ENCODE measurements around the gene PML. TPM values are rescaled to one million over a fixed set of nuclear protein-coding genes. Genes with fewer than 3 reads are reported as not detected.

PML gene, protein sequence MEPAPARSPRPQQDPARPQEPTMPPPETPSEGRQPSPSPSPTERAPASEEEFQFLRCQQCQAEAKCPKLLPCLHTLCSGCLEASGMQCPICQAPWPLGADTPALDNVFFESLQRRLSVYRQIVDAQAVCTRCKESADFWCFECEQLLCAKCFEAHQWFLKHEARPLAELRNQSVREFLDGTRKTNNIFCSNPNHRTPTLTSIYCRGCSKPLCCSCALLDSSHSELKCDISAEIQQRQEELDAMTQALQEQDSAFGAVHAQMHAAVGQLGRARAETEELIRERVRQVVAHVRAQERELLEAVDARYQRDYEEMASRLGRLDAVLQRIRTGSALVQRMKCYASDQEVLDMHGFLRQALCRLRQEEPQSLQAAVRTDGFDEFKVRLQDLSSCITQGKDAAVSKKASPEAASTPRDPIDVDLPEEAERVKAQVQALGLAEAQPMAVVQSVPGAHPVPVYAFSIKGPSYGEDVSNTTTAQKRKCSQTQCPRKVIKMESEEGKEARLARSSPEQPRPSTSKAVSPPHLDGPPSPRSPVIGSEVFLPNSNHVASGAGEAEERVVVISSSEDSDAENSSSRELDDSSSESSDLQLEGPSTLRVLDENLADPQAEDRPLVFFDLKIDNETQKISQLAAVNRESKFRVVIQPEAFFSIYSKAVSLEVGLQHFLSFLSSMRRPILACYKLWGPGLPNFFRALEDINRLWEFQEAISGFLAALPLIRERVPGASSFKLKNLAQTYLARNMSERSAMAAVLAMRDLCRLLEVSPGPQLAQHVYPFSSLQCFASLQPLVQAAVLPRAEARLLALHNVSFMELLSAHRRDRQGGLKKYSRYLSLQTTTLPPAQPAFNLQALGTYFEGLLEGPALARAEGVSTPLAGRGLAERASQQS
- 100 to 1,000 TPM in 1 of 2 donors, 10 to 100 TPM in 1; 84.7 to 126 TPM for total RNA-seq

DNA sequence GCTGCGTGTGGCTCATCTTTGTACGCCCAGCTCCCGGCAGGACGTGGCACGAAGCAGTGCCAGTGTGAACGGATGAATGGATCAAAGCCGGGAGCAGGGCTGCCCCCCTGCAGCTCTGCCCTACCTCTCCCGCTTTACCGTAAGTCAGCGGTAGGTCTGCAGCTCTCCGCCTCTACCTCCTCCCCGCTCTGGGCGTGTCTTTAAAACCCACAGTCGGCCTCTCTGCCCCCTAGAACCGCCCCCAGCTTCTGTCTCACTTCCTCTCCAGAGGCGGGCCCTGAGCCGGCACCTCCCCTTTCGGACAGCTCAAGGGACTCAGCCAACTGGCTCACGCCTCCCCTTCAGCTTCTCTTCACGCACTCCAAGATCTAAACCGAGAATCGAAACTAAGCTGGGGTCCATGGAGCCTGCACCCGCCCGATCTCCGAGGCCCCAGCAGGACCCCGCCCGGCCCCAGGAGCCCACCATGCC is at the start of gene PML:
PML (plus strand) TSS at position 304 of the 471 bp plus-strand sequence; CDS start at position 401, 97 bp downstream.

DNA sequence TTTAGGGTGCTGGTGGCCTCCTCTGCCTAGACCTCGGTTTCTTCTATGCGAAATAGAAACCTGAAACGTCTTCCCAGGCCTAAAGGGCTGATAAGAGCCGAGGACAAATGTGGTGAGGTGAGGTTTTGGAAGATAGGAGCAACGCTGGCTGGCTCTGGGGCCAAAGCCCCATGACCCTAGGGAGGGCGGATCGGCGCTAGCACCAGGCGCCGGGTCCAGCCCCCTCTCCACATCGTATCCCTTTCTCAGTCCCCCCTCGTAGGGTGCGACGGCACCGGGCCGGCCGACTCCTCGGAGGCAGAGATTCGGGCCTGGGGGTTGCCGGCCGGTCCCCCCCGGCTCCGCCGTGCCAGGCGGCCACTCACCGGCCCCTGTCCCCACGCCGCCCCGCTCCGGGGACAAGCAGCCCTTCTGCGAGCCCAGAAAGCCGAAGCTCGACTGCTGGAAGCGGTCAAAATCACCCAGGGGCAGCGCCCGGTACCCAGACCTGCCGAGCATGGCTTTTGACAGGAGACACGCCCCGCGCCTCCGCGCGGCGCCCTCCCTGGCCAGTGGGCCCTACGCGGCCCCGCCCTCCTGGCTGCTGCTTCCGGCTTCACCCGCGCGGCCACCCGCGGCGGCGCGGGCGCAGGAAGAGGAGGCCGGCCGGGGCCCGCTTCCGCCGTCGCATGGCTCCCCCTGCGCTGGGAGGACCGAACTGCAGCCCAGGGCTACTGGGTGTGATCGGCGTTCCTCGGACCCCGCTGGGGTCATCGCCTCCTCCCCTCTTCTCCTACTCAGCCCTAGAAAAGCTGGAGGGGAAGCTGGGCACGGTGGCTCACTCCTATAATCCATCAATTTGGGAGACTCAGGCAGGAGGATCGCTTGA is 2.6 kb upstream of the PML start, which contains the start of gene STOML1:
STOML1 (minus strand) TSS at position 570 of the 868 bp plus-strand sequence; CDS start at position 498, 72 bp downstream.

DNA sequence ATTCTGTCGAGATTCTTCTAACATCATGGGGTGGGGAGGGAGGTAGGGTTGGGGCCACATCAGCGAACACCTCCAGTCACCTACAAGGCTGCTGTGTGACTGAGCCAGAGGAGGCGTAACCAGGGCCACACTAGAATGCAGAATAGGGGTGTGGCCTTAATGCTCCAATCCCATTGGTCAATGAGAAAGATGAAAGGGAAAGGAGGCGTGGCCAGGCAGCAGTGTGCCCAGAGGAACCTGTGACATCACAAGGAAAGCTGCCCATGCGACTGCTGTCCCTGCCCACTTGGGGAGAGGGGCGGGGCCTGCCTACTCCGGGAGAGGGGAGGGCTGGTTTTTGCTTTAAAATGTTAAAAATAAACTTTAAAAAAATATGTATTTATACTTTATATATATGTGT is 87.9 kb downstream of the PML start, which contains the start of gene GOLGA6A:
GOLGA6A (minus strand) TSS at position 101 of the 400 bp plus-strand sequence; CDS start at position 60, 41 bp downstream.

Small RNA genes within 50 kb of the gene (small RNA-seq; reads per million reads assigned to genes)
- 0 reads per million in 2 donors for gene RN7SL429P

Other genes starting within 250 kb of the PML start
- 10 to 100 TPM in 1 of 2 donors, 1 to 10 TPM in 1; 4.0 to 22.4 TPM for gene INSYN1, start 241.4 kb upstream of the PML start, total RNA-seq
- not detected for gene TBC1D21, start 121.2 kb upstream of the PML start, total RNA-seq
- gene LOXL1, start 68.3 kb upstream of the PML start, total RNA-seq: 1 to 10 TPM; 1.7 to 4.5 TPM
- gene STOML1, start 2.4 kb upstream of the PML start, total RNA-seq: 10 to 100 TPM; 11.3 to 16.5 TPM
- under 1 TPM; under 0.01 to 0.67 TPM for gene GOLGA6A, start 87.8 kb downstream of the PML start, total RNA-seq
- under 1 TPM in 1 of 2 donors, not detected in 1; under 0.01 TPM for gene ISLR2, start 135.9 kb downstream of the PML start, total RNA-seq
- gene ISLR, start 179.0 kb downstream of the PML start, total RNA-seq: not detected
- gene STRA6, start 208.1 kb downstream of the PML start, total RNA-seq: not detected
- gene CCDC33, start 241.6 kb downstream of the PML start, total RNA-seq: not detected

All from melanocyte of skin (primary cell).